ENCODE measurements around the gene PSME1.

DNA sequence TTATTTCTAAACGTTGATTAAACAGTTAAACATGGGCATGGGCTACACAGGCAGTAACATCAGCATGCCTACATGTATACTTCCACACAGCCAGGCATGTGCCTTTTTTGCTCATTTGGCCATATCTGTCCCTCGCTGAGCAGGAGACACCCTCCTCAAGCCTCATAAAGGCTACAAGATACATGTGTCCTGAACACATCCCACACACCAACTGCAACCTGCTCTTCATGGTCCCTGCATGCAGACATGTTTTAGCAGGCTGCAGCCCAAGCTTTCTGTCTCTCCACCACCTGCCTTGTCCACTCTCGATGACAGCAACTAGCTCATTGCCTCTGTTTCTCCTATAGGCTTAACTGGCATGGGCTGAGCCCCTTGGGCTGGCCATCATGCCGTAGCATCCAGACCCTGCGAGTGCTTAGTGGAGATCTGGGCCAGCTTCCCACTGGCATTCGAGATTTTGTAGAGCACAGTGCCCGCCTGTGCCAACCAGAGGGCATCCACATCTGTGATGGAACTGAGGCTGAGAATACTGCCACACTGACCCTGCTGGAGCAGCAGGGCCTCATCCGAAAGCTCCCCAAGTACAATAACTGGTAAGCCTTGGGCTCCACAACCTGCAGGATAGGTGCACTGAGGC is 39.3 kb upstream of the PSME1 start:
- TF ChIP-seq, protein P1, sequence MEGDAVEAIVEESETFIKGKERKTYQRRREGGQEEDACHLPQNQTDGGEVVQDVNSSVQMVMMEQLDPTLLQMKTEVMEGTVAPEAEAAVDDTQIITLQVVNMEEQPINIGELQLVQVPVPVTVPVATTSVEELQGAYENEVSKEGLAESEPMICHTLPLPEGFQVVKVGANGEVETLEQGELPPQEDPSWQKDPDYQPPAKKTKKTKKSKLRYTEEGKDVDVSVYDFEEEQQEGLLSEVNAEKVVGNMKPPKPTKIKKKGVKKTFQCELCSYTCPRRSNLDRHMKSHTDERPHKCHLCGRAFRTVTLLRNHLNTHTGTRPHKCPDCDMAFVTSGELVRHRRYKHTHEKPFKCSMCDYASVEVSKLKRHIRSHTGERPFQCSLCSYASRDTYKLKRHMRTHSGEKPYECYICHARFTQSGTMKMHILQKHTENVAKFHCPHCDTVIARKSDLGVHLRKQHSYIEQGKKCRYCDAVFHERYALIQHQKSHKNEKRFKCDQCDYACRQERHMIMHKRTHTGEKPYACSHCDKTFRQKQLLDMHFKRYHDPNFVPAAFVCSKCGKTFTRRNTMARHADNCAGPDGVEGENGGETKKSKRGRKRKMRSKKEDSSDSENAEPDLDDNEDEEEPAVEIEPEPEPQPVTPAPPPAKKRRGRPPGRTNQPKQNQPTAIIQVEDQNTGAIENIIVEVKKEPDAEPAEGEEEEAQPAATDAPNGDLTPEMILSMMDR (IDR thresholded peaks at IDR 0.05): no peak
- TF ChIP-seq POLR2A (IDR thresholded peaks at IDR 0.05): no peak
